Testis (tissue), 3 donors: ENCODE results near the gene ATP6V1B1. TPM values are rescaled to one million over a fixed set of nuclear protein-coding genes. Genes with fewer than 3 reads are reported as not detected.

Experiments
- DNase-seq: peaks from one replicate; pipeline ENCODE4 v3.0.0-alpha.2; 2019
- H3K27ac ChIP-seq, 2 donors: fragments of 200-600 bp; sonication (generic); one replicate each; pipeline ENCODE4 v1.5.1; 2019
- H3K27me3 ChIP-seq: fragments of 200-600 bp; sonication (generic); one replicate; pipeline ENCODE4 v1.5.1; 2019
- H3K36me3 ChIP-seq: fragments of 200-600 bp; sonication (generic); one replicate; pipeline ENCODE4 v1.5.1; 2017; ENCODE audit warnings: low read depth; ENCODE audit errors: missing control alignments
- H3K4me1 ChIP-seq: fragments of 200-600 bp; sonication (generic); one replicate; pipeline ENCODE4 v1.5.1; 2019
- H3K4me3 ChIP-seq, 2 donors: fragments of 200-600 bp; sonication (generic); one replicate each; pipeline ENCODE4 v1.5.1; 2017 to 2019
- H3K9me3 ChIP-seq: fragments of 200-600 bp; sonication (generic); one replicate; pipeline ENCODE4 v1.5.1; 2017
- POLR2A ChIP-seq: fragments of 450-650 bp; IDR thresholded peaks from one replicate; pipeline ENCODE4 v1.6.1; 2017; ENCODE audit warnings: antibody characterized with exemption, mild to moderate bottlenecking, moderate library complexity
- WGBS, 2 donors: methylation state at CpG; one replicate each; pipeline ENCODE4 v1.1.5; 2018; 5-methylcytosine and 5-hydroxymethylcytosine counted together
- intact Hi-C: fragments of 100-400 bp; cut with DNase I; formaldehyde crosslinking; loops from one replicate; pipeline ENCODE4 v1.15.1; 2023; ENCODE audit warnings: low total_unique reads
- polyA plus RNA-seq: library from polyadenylated mRNA; stranded (reverse); fragments of 350-450 nt; fragmentation: Illumina TruSeq; extraction: RNeasy Lipid Tissue Mini Kit (QIAGEN cat#74804); gene quantifications from one replicate; pipeline ENCODE4 v1.2.3, GENCODE V29; 2014; ENCODE audit warnings: low read depth, low replicate concordance; ENCODE audit not compliant: insufficient read depth
- total RNA-seq, 2 donors: library from RNA; depleted of rRNA; stranded (reverse); fragments of >200 nt; gene quantifications; one replicate each; pipeline ENCODE4 v1.2.3, GENCODE V29; 2016
- TF ChIP-seq, protein P1 (sequence below), 3 experiments: fragments of 450-650 bp in 2 of 3; fragments of 200-600 bp in 1 of 3; sonication (generic) in 1 of 3; IDR thresholded peaks; one replicate each; pipeline ENCODE4 v1.5.1; 2016 to 2019; ENCODE audit warnings: antibody characterized with exemption in 3 of 3, mild to moderate bottlenecking in 2 of 3, moderate library complexity in 1 of 3

ATP6V1B1 gene
- total and polyA plus RNA-seq, 3 donors from 2014 or later: 1.7 to 2.9 TPM; not detected in 1

DNA sequence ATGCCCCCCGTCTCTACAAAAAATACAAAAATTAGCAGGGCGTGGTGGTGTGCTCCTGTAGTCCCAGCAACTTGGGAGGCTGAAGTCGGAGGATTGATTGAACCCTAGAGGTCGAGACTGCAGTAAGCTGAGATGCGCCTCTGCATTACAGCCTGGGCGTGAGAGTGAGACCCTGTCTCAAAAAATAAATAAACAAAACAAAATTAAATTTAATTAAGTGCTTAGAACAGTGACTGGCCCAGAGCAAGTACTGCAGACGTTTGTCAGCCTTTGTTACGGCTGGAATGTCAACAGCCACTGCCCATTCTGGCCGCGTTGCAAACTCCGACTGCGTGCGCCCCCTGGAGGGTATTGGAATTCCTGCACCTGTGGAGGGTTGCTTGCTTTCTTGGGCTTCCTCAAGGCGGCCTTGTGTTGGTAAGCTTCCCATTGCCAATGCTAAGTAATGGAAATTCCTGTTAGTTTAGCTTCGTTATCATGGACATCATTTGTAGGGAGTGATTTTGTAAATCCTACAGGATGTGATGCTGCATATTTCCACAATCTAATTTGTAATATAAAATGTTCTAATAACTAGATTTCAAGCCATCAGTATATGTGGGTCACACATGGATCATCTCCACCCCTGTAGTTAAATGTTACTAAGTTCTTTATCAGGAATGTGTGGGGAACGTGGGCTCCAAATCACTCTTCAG lies 15.9 kb upstream of the ATP6V1B1 start:
- peak; percentile 87 for DNase-seq
- Histone ChIP-seq H3K27me3 (no peaks in the 10 kb centered on the region), H3K36me3 (no peaks in the 10 kb centered on the region), H3K4me1 (no peaks in the 10 kb centered on the region), H3K9me3 (no peaks in the 10 kb centered on the region), H3K4me3 (no peak overlapping the region), H3K27ac (no peak overlapping the region)
- intact Hi-C loops: no loop called here
- 25 to 28% methylated on average over 16 of the region's 16 CpGs for WGBS, 2 donors
- TF ChIP-seq POLR2A: no peak
- TF ChIP-seq, protein P1, sequence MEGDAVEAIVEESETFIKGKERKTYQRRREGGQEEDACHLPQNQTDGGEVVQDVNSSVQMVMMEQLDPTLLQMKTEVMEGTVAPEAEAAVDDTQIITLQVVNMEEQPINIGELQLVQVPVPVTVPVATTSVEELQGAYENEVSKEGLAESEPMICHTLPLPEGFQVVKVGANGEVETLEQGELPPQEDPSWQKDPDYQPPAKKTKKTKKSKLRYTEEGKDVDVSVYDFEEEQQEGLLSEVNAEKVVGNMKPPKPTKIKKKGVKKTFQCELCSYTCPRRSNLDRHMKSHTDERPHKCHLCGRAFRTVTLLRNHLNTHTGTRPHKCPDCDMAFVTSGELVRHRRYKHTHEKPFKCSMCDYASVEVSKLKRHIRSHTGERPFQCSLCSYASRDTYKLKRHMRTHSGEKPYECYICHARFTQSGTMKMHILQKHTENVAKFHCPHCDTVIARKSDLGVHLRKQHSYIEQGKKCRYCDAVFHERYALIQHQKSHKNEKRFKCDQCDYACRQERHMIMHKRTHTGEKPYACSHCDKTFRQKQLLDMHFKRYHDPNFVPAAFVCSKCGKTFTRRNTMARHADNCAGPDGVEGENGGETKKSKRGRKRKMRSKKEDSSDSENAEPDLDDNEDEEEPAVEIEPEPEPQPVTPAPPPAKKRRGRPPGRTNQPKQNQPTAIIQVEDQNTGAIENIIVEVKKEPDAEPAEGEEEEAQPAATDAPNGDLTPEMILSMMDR (IDR thresholded peaks at IDR 0.05): peak; percentile 51 to 82 (median 81)

DNA sequence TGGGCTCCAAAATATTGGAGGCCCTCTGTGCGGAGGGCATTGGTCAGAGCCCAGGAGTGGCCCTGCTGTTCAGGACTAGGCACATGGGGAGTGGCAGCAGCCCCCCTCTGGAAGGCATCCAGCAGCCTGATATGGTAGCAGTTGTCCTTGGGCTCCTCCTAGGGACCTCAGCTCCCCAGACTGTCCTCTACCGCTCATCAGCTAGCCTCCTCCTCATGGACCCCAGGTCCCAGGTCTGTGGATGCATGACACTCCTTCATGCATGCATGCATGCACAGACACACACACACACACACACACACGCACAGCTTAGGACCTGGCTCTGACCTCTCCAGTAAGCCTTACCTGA lies 15.4 kb upstream of the ATP6V1B1 start:
- DNase-seq: no peak
- Histone ChIP-seq H3K4me1 (no peaks in the 10 kb centered on the region), H3K36me3 (no peaks in the 10 kb centered on the region), H3K27me3 (no peaks in the 10 kb centered on the region), H3K27ac (no peak overlapping the region), H3K4me3 (no peak overlapping the region), H3K9me3 (no peaks in the 10 kb centered on the region)
- WGBS, 2 donors: 95 to 98% methylated on average over 3 of the region's 3 CpGs
- intact Hi-C loops: no loop called here
- no peak for TF ChIP-seq POLR2A

DNA sequence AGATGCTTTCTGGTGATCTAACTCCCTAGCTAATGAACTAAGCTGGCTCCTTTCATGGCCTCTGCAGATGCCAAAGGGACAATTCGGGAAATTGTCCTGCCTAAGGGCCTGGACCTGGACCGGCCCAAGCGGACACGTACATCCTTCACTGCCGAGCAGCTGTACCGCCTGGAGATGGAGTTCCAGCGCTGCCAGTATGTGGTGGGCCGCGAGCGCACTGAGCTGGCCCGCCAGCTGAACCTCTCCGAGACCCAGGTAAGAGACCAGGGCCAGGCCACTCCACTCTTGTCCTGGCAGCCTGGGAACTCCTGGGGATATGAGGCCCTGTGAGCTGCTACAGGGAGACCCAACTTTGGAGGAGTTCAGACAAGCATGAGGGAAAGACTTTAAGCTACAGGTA lies 14.7 kb upstream of the ATP6V1B1 start:
- H3K4me1 ChIP-seq: no peaks in the 10 kb centered on the region
- DNase-seq: no peak
- TF ChIP-seq, protein P1 (IDR thresholded peaks at IDR 0.05): no peak
- no peak for TF ChIP-seq POLR2A
- no peaks in the 10 kb centered on the region for H3K36me3 ChIP-seq
- no peaks in the 10 kb centered on the region for H3K27me3 ChIP-seq
- no peaks in the 10 kb centered on the region for H3K9me3 ChIP-seq
- intact Hi-C loops: no loop called here
- WGBS, 2 donors: 96 to 97% methylated on average over 5 to 11 of the region's 12 CpGs
- H3K27ac ChIP-seq: no peak overlapping the region
- H3K4me3 ChIP-seq: no peak overlapping the region

DNA sequence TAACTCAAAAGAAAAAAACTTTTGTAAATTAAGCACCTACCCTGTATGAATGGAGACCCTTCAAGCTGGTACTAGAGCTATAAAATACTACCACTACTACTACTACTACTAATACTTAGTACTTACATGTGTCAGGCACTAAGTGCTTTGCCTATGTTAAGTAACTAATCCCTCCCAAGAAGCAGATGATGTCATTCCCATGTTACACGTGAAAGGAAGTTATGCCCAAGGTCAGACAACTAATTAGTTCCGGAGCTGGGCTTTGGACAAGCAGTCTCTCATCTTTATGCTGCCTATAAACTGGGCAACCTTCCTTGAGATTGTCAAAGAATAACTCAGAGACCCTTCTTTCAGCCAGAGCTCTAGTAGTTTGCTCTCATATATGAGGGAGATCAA lies 13.9 kb upstream of the ATP6V1B1 start:
- intact Hi-C loops: no loop called here
- Histone ChIP-seq H3K4me3 (no peak overlapping the region), H3K36me3 (no peaks in the 10 kb centered on the region), H3K27me3 (no peaks in the 10 kb centered on the region), H3K27ac (no peak overlapping the region), H3K9me3 (no peaks in the 10 kb centered on the region), H3K4me1 (no peaks in the 10 kb centered on the region)
- TF ChIP-seq, protein P1 (IDR thresholded peaks at IDR 0.05): no peak
- no peak for TF ChIP-seq POLR2A
- 33 to 34% methylated on average over 2 of the region's 2 CpGs for WGBS, 2 donors
- no peak for DNase-seq

DNA sequence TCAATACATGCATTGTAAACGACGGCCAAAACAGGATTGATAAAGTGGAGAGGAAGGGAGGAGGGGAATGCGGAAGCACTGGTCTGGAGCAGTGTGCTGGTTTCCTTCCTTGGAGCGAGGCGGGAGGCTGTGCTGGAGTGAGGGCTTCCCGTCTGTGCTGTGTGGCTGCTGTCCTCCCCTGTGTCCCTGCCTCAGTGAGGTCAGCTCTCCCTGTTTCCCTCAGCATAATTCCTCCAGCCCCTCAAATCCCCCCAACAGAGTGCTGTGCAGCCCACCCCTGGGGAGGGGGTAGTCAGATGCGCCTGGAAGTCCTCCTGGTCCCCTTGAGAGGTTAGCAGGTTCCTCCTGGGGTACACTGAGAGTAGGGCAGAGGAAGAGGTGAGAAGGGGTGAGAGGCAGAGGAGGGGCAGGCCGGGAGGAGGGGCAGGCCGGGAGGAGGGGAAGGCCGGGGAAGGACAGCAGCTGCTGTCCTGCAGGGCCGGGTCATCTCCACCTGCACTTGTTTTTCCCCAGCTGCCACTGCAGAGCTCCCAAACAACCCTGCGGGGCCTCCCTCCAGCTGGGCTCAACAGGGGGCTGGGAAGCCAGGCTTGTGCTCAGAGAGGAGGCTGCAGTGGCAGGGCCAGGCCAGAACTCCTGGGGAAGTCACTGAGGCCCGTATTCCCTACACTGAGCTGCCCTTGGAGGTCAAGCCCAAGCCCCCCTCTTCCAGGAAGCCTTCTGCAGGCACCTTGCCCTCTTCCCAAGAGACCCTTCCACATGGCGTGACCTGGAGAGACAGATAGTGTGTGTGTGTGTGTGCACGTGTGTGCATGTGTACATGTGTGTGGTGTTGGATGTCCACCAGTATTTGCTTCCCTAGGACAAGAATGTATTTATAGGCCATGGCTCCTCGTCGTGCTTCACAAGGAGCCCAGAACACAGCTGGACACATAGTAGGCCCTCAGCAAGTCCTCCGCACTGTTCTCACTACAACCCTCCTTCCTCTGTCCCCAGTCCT lies 13.2 kb upstream of the ATP6V1B1 start:
- WGBS, 2 donors: 76 to 81% methylated on average over 18 of the region's 18 CpGs
- no peak for DNase-seq

More for the DNA sequence above, 13.2 kb upstream of the ATP6V1B1 start:
- intact Hi-C loops: no loop called here
- Histone ChIP-seq H3K4me3 (no peak overlapping the region), H3K9me3 (no peaks in the 10 kb centered on the region), H3K27me3 (no peaks in the 10 kb centered on the region), H3K4me1 (no peaks in the 10 kb centered on the region), H3K27ac (no peak overlapping the region), H3K36me3 (no peaks in the 10 kb centered on the region)
- no peak for TF ChIP-seq POLR2A
- TF ChIP-seq, protein P1 (IDR thresholded peaks at IDR 0.05): no peak
